ENCODE measurements around the gene TK2. TPM values are rescaled to one million over a fixed set of nuclear protein-coding genes. Genes with fewer than 3 reads are reported as not detected.

Gene TK2
- total and polyA plus RNA-seq, 7 experiments from 2014 or later, result 3.5 to 19.8 (median 6.4) TPM

GRCh38 chr16:66575060-66575459, 25.1 kb upstream of the TK2 start:
- H3K27me3 ChIP-seq (ENCODE audit: control insufficient read depth in 2 of 2, insufficient read depth in 2 of 2, low read length in 2 of 2), result peaks cover 0 to 2% of the 10 kb centered on the region in 2 donors
- no peaks in the 10 kb centered on the region for H3K9me3 ChIP-seq (ENCODE audit: control insufficient read depth in 2 of 3, low read length in 3 of 3)
- Mint-ChIP-seq H3K36me3 (peaks cover 0 to 25% (median 0%) of the 10 kb centered on the region in 5 donors), H3K27ac (no peak overlapping the region), H3K9me3 (no peaks in the 10 kb centered on the region), H3K4me3 (no peak overlapping the region), H3K4me1 (peaks cover 12 to 28% (median 16%) of the 10 kb centered on the region in 7 donors), H3K27me3 (peaks cover 10 to 29% (median 18%) of the 10 kb centered on the region in 5 donors)
- peaks cover 4 to 5% of the 10 kb centered on the region in 2 donors for H3K4me1 ChIP-seq (ENCODE audit: control insufficient read depth in 2 of 2, insufficient read depth in 2 of 2, low read length in 2 of 2)
- ChIA-PET CTCF (interaction anchor here (1.2 to 4.0 kb wide), 2 partner anchors 12 to 33 kb away, joined by 3 to 17 read pairs; no protein-coding TSS in a partner anchor), POLR2A (interaction anchor here (1.1 to 1.4 kb wide), 2 partner anchors 11 to 23 kb away, joined by 4 read pairs; partner anchors contain the start of gene CKLF)
- intact Hi-C loops (cut with micrococcal nuclease), result no loop called here
- DNase-seq (no peak), ATAC-seq (no peak)
- no peak overlapping the region for H3K4me3 ChIP-seq (ENCODE audit: low read length)
- H3K27ac ChIP-seq (ENCODE audit: low read depth, low read length), result no peak overlapping the region
- no peaks in the 10 kb centered on the region for H3K36me3 ChIP-seq (ENCODE audit: control insufficient read depth in 2 of 3, insufficient read depth in 3 of 3, low read length in 3 of 3)

GRCh38 chr16:66574531-66574930, 24.6 kb upstream of the TK2 start:
- Mint-ChIP-seq H3K27me3 (peaks cover 7 to 24% (median 15%) of the 10 kb centered on the region in 5 donors), H3K4me3 (no peak overlapping the region), H3K27ac (no peak overlapping the region), H3K9me3 (no peaks in the 10 kb centered on the region), H3K4me1 (peaks cover 7 to 23% (median 15%) of the 10 kb centered on the region in 7 donors), H3K36me3 (peaks cover 0 to 20% (median 0%) of the 10 kb centered on the region in 5 donors)
- Histone ChIP-seq H3K27ac (ENCODE audit: low read depth, low read length) (no peak overlapping the region), H3K36me3 (ENCODE audit: control insufficient read depth in 2 of 3, insufficient read depth in 3 of 3, low read length in 3 of 3) (no peaks in the 10 kb centered on the region), H3K9me3 (ENCODE audit: control insufficient read depth in 2 of 3, low read length in 3 of 3) (no peaks in the 10 kb centered on the region), H3K27me3 (ENCODE audit: control insufficient read depth in 2 of 2, insufficient read depth in 2 of 2, low read length in 2 of 2) (no peaks in the 10 kb centered on the region), H3K4me1 (ENCODE audit: control insufficient read depth in 2 of 2, insufficient read depth in 2 of 2, low read length in 2 of 2) (peaks cover 3 to 5% of the 10 kb centered on the region in 2 donors), H3K4me3 (ENCODE audit: low read length) (no peak overlapping the region)
- intact Hi-C loops (cut with micrococcal nuclease), result no loop called here
- ChIA-PET CTCF (interaction anchor here (1.2 to 4.0 kb wide), 2 partner anchors 12 to 33 kb away, joined by 3 to 17 read pairs; no protein-coding TSS in a partner anchor), POLR2A (interaction anchor here (1.1 kb wide), 1 partner anchor 22 kb away, joined by 4 read pairs; the partner anchor contains the start of gene CKLF)
- DNase-seq, result no peak
- no peak for ATAC-seq

GRCh38 chr16:66574081-66574480, 24.2 kb upstream of the TK2 start:
- H3K4me1 ChIP-seq (ENCODE audit: control insufficient read depth in 2 of 2, insufficient read depth in 2 of 2, low read length in 2 of 2), result peaks cover 0 to 5% of the 10 kb centered on the region in 2 donors
- H3K27me3 Mint-ChIP-seq, result peaks cover 7 to 21% (median 12%) of the 10 kb centered on the region in 5 donors
- no peaks in the 10 kb centered on the region for H3K27me3 ChIP-seq (ENCODE audit: control insufficient read depth in 2 of 2, insufficient read depth in 2 of 2, low read length in 2 of 2)
- CTCF ChIA-PET, result interaction anchor here (0.9 to 4.0 kb wide), 3 partner anchors 11 to 34 kb away, joined by 3 to 17 read pairs (median 3); no protein-coding TSS in a partner anchor
- H3K4me3 ChIP-seq (ENCODE audit: low read length), result no peak overlapping the region
- no peak for ATAC-seq
- H3K27ac ChIP-seq (ENCODE audit: low read depth, low read length), result no peak overlapping the region
- no peak for DNase-seq
- no peak overlapping the region for H3K27ac Mint-ChIP-seq
- peaks cover 0 to 19% (median 0%) of the 10 kb centered on the region in 5 donors for H3K36me3 Mint-ChIP-seq
- no peak overlapping the region for H3K4me3 Mint-ChIP-seq
- intact Hi-C loops (cut with micrococcal nuclease), result no loop called here
- POLR2A ChIA-PET, result interaction anchor here (1.1 kb wide), 1 partner anchor 22 kb away, joined by 4 read pairs; the partner anchor contains the start of gene CKLF
- H3K9me3 ChIP-seq (ENCODE audit: control insufficient read depth in 2 of 3, low read length in 3 of 3), result no peaks in the 10 kb centered on the region
- H3K4me1 Mint-ChIP-seq, result peaks cover 4 to 21% (median 13%) of the 10 kb centered on the region in 7 donors
- H3K36me3 ChIP-seq (ENCODE audit: control insufficient read depth in 2 of 3, insufficient read depth in 3 of 3, low read length in 3 of 3), result no peaks in the 10 kb centered on the region
- no peaks in the 10 kb centered on the region for H3K9me3 Mint-ChIP-seq

GRCh38 chr16:66572356-66572755, 22.4 kb upstream of the TK2 start:
- peaks cover 0 to 16% (median 1%) of the 10 kb centered on the region in 7 donors for H3K4me1 Mint-ChIP-seq
- no peak overlapping the region for H3K4me3 Mint-ChIP-seq
- H3K27me3 ChIP-seq (ENCODE audit: control insufficient read depth in 2 of 2, insufficient read depth in 2 of 2, low read length in 2 of 2), result no peaks in the 10 kb centered on the region
- H3K27ac Mint-ChIP-seq, result peak overlapping the region in 2 of 9 donors; percentile 28 to 43
- ChIA-PET CTCF (interaction anchor here (0.6 to 4.0 kb wide), 4 partner anchors 10 to 18 kb away, joined by 3 to 17 read pairs (median 4); no protein-coding TSS in a partner anchor), POLR2A (interaction anchor here (0.9 kb wide), 1 partner anchor 31 kb away, joined by 3 read pairs; no protein-coding TSS in a partner anchor)
- H3K27ac ChIP-seq (ENCODE audit: low read depth, low read length), result no peak overlapping the region
- H3K4me1 ChIP-seq (ENCODE audit: control insufficient read depth in 2 of 2, insufficient read depth in 2 of 2, low read length in 2 of 2), result no peaks in the 10 kb centered on the region
- no peak overlapping the region for H3K4me3 ChIP-seq (ENCODE audit: low read length)
- intact Hi-C loops (cut with micrococcal nuclease), result no loop called here
- no peaks in the 10 kb centered on the region for H3K36me3 ChIP-seq (ENCODE audit: control insufficient read depth in 2 of 3, insufficient read depth in 3 of 3, low read length in 3 of 3)
- H3K9me3 ChIP-seq (ENCODE audit: control insufficient read depth in 2 of 3, low read length in 3 of 3), result no peaks in the 10 kb centered on the region
- DNase-seq, result no peak
- peaks cover 0 to under 1% (median 0%) of the 10 kb centered on the region in 11 donors for H3K9me3 Mint-ChIP-seq
- peaks cover 0 to 14% (median 2%) of the 10 kb centered on the region in 5 donors for H3K36me3 Mint-ChIP-seq
- ATAC-seq, result no peak
- peaks cover 0 to 5% (median 2%) of the 10 kb centered on the region in 5 donors for H3K27me3 Mint-ChIP-seq

GRCh38 chr16:66569827-66570405, 20.0 kb upstream of the TK2 start:
- H3K27ac Mint-ChIP-seq, result peak overlapping the region in 1 of 9 donors; percentile 12
- H3K36me3 ChIP-seq (ENCODE audit: control insufficient read depth in 2 of 3, insufficient read depth in 3 of 3, low read length in 3 of 3), result peaks cover 0 to 20% (median 6%) of the 10 kb centered on the region in 3 experiments
- H3K36me3 Mint-ChIP-seq, result peaks cover 0 to 29% (median 17%) of the 10 kb centered on the region in 5 donors
- H3K4me1 ChIP-seq (ENCODE audit: control insufficient read depth in 2 of 2, insufficient read depth in 2 of 2, low read length in 2 of 2), result no peaks in the 10 kb centered on the region
- H3K27me3 Mint-ChIP-seq, result no peaks in the 10 kb centered on the region
- H3K4me3 ChIP-seq (ENCODE audit: low read length), result no peak overlapping the region
- no peak overlapping the region for H3K27ac ChIP-seq (ENCODE audit: low read depth, low read length)
- no peak for ATAC-seq
- POLR2A ChIA-PET, result interaction anchor here (0.6 to 1.9 kb wide), 3 partner anchors 10 to 17 kb away, joined by 3 to 9 read pairs (median 7); partner anchors contain the start of gene CKLF
- CTCF ChIA-PET, result interaction anchor here (1.4 kb wide), 1 partner anchor 59 kb away, joined by 4 read pairs; no protein-coding TSS in a partner anchor
- peaks cover 0 to 20% (median 1%) of the 10 kb centered on the region in 7 donors for H3K4me1 Mint-ChIP-seq
- H3K9me3 Mint-ChIP-seq, result peaks cover 0 to 4% (median 0%) of the 10 kb centered on the region in 11 donors
- H3K27me3 ChIP-seq (ENCODE audit: control insufficient read depth in 2 of 2, insufficient read depth in 2 of 2, low read length in 2 of 2), result no peaks in the 10 kb centered on the region
- intact Hi-C loops (cut with micrococcal nuclease), result no loop called here
- no peak for DNase-seq
- H3K4me3 Mint-ChIP-seq, result no peak overlapping the region
- no peaks in the 10 kb centered on the region for H3K9me3 ChIP-seq (ENCODE audit: control insufficient read depth in 2 of 3, low read length in 3 of 3)

GRCh38 chr16:66569131-66569530, 19.2 kb upstream of the TK2 start:
- ChIA-PET POLR2A (interaction anchor here (0.5 to 1.2 kb wide), 2 partner anchors 17 kb away, joined by 4 to 9 read pairs; partner anchors contain the start of gene CKLF), CTCF (interaction anchor here (0.6 kb wide), 1 partner anchor 40 kb away, joined by 3 read pairs; no protein-coding TSS in a partner anchor)
- ATAC-seq, result no peak
- intact Hi-C loops (cut with micrococcal nuclease), result no loop called here
- Mint-ChIP-seq H3K27ac (no peak overlapping the region), H3K27me3 (no peaks in the 10 kb centered on the region), H3K4me1 (peaks cover 0 to 19% (median 3%) of the 10 kb centered on the region in 7 donors), H3K4me3 (no peak overlapping the region), H3K36me3 (peaks cover 0 to 29% (median 17%) of the 10 kb centered on the region in 5 donors), H3K9me3 (peaks cover 0 to 4% (median 0%) of the 10 kb centered on the region in 11 donors)
- Histone ChIP-seq H3K4me1 (ENCODE audit: control insufficient read depth in 2 of 2, insufficient read depth in 2 of 2, low read length in 2 of 2) (no peaks in the 10 kb centered on the region), H3K4me3 (ENCODE audit: low read length) (no peak overlapping the region), H3K9me3 (ENCODE audit: control insufficient read depth in 2 of 3, low read length in 3 of 3) (no peaks in the 10 kb centered on the region), H3K27ac (ENCODE audit: low read depth, low read length) (no peak overlapping the region), H3K27me3 (ENCODE audit: control insufficient read depth in 2 of 2, insufficient read depth in 2 of 2, low read length in 2 of 2) (no peaks in the 10 kb centered on the region), H3K36me3 (ENCODE audit: control insufficient read depth in 2 of 3, insufficient read depth in 3 of 3, low read length in 3 of 3) (peaks cover 0 to 24% (median 6%) of the 10 kb centered on the region in 3 experiments)
- no peak for DNase-seq

Data from naive thymus-derived CD4-positive, alpha-beta T cell (primary cell).